HG02840 (cell line): ENCODE results near the gene GTF3C6.
"Not testable (repeated sequence)": the region's sequence is repeated elsewhere in the genome, so short reads cannot be mapped to it uniquely, and the experiment has no call there.

Experiments used
- ATAC-seq: cut with Tn5 transposase; IDR thresholded peaks from one replicate; pipeline ENCODE4 v1.9.1; 2021; ENCODE audit warnings: mild to moderate bottlenecking, moderate library complexity, moderate number of reproducible peaks; ENCODE audit not compliant: unreplicated experiment, low FRiP score

GTF3C6 gene

DNA sequence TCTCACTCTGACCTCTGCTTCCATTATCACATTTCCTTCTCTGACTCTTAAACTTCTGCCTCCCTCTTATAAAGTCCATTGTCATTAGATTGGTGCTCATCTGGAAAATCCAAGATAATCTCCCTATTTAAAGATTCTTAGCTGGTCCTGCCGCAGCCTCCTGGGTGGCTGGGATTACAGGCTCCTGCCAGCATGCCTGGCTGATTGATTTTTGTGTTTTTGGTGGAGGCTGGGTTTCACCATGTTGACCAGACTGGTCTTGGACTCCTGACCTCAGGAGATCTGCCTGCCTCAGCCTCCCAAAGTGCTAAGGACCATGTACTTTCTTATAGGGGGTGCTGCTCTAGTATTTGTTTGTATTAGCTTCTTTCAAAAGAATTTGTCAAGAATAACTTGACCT lies 18.1 kb downstream of the GTF3C6 start:
- ATAC-seq = no peak

DNA sequence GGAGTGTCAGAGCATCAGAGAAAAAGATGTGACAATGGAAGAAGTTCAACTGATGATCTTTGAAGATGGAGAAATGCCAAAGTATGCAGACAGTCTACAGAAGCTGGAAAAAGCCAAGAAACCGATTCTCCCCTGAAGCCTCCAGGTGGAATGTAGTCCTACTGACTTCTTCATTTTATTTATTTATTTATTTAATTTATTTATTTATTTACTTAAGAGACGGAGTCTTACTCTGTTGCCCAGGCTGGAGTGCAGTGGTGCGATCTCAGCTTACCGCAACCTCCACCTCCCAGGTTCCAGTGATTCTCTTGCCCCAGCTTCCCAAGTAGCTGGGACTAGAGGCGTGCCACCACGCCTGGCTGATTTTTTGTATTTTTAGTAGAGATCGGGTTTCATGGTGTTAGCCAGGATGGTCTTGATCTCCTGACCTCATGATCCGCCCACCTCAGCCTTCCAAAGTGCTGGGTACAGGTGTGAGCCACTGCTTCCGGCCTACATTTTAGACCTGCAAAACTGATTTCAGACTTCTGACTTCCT lies 21.1 kb downstream of the GTF3C6 start:
- no peak for ATAC-seq

DNA sequence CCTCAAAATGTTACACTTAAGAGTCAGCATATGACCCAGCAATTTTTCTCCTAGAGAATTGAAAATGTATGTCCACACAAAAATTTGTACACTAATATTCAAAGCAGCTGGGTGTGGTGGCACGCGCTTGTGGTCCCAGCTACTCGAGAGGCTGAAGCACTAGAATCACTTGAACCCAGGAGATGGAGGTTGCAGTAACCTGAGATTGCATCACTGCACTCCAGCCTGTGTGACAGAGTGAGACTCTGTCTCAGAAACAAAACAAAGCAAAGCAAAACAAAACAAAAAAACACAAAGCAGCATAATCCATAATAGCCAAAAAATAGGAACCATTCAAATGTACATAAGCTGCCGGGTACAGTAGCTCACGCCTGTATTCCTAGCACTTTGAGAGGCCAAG lies 21.7 kb downstream of the GTF3C6 start:
- no peak for ATAC-seq

DNA sequence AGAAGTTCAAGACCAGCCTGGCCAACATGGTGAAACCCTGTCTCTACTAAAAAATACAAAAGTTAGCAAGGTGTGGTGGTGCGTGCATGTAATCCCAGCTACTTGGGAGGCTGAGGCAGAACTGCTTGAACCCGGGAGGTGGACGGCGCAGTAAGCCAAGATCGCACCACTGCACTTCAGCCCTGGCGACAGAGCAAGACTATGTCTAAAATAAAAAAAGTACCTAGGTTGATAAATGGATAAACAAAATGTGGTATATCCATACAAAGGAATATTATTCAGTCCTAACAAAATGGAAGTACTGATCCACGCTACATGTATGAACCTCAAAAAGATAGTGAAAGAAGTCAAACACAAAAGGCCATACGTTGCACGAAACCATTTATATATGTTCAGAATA lies 22.1 kb downstream of the GTF3C6 start:
- no peak for ATAC-seq

DNA sequence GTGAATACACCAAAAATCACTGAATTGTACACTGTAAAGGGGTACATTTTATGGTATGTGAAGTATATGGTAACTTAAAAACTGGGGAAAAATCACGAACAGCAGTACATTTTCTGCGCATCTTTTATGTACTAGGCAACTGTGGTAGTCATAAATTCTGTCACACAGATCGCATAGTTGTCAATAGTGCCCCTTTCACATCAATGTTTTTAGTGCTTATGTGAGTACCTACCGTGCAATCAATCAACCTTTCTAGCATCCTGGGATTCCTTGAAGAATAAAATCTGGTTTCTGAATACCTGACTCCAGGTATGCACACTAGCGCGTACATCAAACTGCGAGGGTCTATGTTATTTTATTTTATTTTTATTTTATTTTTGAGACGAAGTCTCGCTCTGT lies 22.7 kb downstream of the GTF3C6 start:
- no peak for ATAC-seq

DNA sequence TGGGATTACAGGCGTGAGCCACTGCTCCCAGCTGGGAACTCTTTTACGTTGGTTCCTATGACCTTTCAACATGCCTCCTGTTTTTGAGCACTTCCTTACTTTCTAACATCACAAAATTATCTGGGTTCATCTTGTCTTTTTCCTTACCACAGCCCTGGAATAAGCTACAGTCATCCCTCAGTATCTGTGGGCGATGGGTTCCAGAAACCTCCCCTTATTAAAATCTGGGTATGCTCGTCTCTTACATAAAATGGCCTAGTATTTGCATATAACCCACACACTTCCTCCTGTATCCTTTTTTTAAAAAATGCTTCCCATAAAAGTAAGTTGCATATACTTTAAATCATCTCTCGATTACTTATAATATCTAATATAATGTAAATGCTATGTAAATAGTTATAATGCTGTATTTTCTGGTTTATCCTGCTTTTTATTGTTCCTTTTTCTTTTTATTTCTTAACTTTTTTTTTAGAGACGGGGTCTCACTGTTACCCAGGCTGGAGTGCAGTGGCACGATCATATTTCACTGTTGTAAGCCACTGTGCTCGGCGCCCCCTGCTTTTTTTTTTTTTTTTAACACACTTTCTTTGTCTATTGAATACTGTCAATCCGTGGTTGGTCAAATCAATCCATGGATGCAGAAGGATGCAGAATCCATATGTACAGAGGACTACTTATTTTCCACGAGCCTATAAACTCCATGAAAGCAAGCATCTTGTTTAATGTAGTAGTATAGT lies 32.5 kb downstream of the GTF3C6 start:
- ATAC-seq = no peak

DNA sequence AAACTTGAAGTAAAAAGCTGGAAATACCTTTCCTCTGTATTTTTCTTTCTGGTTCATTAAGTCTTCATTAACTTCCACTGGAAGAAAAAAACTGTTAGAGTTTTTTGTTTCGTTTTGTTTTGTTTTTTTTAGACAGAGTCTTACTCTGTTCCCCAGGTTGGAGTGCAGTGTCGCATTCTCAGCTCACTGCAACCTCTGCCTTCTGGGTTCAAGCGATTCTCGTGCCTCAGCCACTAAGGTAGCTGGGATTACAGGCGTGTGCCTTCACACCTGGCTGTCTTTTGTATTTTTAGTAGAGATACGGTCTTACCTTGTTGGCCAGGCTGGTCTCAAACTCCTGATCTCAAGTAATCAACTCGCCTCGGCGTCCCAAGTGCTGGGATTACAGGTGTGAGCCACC lies 38.2 kb downstream of the GTF3C6 start:
- no peak for ATAC-seq

DNA sequence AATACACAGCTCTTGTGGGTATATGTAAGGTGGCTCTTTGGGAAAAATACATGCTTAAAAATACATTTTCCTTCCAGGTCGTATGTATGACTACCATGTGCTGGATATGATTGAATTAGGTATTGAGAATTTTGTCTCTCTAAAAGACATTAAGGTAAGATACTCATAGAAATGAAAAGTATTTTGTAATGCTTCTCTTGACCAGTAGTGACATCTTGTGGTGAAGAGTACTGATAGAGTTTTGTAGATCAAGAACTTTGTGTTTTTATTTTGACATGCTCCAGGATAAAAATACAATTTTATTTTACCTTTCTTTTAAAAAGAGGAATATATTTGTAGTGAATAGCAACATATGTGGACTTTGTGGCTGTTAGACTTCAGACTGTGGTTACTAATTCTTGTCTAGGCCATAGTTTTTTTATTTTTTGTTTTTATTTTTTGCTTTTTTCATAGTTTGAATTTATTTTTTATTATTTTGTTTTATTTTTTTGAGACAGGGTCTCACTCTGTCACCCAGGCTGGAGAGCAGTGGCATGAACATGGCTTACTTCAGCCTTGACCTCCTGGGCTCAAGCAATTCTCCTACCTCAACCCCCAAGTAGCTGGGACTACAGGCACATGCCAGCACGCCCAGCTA lies 41.2 kb downstream of the GTF3C6 start:
- ATAC-seq = no peak

DNA sequence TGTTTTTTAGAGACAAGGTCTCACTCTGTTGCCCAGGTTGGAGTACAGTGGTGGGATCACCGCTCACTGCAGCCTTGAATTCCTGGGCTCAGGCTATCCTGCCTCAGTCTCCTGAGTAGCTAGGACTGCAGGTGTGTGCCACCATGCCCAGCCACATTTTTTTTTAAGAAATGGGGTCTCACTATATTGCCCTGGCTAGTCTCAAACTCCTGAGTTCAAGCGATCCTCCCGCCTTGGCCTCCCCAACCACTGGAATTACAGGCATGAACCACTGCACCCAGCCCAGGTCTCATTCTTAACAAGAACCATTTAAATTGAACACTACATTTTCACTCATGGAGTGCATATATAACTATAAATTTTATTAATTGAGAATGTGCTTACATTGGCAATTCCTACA lies 43.8 kb downstream of the GTF3C6 start:
- ATAC-seq = no peak

DNA sequence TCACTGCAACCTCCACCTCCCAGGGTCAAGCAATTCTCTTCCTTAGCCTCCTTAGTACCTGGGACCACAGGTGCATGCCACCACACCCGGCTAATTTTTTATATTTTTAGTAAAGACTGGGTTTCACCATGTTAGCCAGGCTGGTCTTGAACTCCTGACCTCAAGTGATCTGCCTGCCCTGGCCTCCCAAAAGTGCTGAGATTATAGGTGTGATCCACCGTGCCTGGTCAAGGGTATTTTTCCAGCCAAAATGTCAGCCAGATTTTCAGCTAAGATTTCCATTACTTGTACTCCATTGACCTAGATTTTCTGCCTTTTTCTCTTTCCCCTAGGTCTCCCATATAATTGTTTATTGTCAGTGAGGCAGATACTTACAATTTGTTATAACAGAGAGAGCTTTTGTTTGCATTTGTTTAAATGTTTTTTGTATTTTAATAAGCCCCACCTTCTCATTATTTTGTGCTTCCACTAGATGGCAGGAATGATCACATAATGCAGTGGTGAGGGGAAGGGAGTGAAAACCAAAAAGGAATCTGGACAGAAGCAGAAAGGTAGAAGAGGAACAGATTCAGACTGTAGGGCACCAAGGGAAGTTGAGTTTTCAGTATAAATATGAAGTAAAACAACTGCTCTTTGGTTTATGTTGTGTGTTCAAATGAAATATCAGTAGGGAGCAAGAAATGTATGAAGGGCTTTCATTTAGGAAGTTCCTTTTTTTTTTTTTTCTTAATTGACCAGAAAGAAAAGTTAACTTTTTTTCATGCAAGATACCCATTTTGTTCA lies 53.0 kb downstream of the GTF3C6 start:
- ATAC-seq = no peak

DNA sequence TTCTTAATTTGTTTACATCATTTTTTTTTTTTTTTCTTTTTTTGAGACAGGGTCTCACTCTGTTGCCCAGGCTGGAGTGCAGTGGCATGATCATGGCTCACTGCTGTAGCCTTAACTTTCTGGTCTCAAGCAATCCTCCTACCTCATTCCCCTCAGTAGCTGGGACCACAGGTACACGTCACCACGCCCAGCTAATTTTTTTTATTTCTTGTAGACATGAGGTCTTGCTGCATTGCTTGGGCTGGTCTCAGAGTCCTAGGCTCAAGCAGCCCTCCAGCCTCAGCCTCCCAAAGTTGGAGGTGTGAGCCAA lies 53.6 kb downstream of the GTF3C6 start:
- ATAC-seq = no peak

DNA sequence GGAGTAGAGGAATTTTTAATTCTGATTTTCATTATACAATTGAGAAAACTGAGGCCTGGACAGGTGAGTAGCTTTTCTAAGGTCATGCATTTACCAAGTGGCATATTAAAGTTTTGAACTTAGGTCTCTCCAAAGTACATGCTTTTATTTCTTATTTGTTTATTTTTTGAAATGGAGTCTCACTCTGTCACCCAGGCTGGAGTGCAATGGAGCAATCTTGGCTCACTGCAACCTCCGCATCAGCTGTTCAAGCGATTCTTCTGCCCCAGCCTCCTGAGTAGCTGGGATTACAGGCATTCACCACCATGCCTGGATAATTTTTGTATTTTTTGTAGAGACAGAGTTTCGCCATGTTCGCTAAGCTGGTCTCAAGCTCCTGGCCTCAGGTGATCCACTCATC lies 54.0 kb downstream of the GTF3C6 start:
- ATAC-seq = not testable (repeated sequence)

DNA sequence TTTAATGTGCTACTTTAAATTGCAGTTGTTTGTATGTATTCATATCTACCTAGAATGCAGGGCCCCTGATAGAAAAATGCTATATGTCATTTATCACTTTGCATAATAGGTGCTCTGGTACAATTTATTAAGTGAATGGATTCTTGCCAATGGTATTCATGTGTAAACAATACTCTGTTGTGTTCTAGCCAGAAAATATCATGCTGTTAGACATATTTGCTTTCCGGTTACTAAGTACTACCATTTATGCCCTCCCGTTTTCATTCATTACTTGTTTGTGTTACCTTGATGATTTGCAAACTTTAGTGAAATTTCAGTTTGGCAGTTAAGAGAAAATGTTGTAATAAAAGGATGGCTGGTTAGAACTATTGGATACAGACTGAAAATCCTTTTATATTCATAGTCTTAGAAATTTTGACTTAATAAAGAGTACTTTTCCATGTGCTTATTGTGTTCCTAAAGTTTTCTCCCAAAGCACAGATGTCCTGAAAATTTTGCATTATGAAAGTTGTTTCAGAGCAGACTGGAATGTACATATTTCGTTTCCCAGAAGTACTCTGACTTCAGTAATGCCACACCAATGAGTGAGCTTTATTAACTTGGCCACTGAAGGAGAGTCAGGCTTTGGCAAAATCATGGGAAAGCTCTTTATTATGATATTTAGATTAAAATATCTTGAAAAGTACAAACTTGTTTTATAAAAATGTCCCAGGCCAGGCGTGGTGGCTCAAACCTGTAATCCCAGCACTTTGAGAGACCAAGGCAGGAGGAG lies 54.8 kb downstream of the GTF3C6 start:
- no peak for ATAC-seq

DNA sequence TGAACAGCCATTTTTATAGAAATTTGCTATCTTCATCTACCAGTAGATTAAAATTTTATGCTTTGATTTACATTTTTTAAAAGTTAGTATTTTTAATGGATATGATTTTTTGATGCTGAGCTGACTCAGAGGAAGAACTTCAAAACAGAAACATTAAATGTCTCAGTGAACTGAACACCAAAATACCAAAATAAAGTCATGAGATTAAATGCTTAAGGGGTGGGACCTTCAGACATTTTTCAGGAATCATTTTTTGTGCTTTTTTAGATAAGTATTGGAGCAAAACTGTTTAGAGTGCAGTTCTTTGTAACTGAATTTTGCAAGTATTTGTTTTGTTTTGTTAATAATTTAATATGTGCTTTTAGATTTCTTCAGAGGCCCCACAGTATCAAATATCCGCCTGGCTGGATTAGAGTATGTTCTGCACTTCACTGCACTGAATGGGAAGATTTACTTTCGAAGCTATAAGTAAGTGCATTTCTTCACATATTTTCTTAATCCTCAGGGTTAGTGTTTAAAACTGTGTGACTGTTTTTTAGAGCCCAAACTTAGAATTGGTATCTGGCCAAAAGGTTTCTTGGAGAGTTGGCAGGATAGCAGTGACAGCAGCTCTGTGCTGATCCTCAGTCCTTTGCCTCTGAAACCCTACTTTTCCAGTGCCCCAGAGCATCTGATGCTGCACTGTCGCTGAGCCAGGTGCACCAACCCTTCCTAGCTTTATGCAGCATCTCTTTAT lies 57.1 kb downstream of the GTF3C6 start:
- ATAC-seq = no peak

DNA sequence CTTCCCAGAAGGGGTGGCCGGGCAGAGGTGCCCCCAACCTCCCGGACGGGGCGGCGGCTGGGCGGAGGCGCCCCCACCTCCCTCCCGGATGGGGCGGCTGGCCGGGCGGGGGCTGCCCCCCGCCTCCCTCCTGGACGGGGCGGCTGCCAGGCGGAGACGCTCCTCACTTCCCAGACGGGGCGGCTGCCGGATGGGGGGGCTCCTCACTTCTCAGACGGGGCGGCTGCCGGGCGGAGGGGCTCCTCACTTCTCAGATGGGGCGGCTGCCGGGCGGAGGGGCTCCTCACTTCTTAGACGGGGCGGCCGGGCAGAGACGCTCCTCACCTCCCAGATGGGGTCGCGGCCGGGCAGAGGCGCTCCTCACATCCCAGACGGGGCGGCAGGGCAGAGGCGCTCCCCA lies 58.7 kb downstream of the GTF3C6 start:
- not testable (repeated sequence) for ATAC-seq
